Measurements from ENCODE around the gene LCOR.

The LCOR gene

GRCh38 chr10:96860631-96861277, 28.7 kb downstream of the LCOR start:
- TF ChIP-seq, protein P1, sequence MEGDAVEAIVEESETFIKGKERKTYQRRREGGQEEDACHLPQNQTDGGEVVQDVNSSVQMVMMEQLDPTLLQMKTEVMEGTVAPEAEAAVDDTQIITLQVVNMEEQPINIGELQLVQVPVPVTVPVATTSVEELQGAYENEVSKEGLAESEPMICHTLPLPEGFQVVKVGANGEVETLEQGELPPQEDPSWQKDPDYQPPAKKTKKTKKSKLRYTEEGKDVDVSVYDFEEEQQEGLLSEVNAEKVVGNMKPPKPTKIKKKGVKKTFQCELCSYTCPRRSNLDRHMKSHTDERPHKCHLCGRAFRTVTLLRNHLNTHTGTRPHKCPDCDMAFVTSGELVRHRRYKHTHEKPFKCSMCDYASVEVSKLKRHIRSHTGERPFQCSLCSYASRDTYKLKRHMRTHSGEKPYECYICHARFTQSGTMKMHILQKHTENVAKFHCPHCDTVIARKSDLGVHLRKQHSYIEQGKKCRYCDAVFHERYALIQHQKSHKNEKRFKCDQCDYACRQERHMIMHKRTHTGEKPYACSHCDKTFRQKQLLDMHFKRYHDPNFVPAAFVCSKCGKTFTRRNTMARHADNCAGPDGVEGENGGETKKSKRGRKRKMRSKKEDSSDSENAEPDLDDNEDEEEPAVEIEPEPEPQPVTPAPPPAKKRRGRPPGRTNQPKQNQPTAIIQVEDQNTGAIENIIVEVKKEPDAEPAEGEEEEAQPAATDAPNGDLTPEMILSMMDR (conservative IDR thresholded peaks at IDR 0.05; ENCODE audit: low read length) = no peak
- no peak for DNase-seq (ENCODE audit: low read depth)

GRCh38 chr10:96863922-96864543, 31.9 kb downstream of the LCOR start:
- DNase-seq (ENCODE audit: low read depth) = peak; percentile 36
- no peak overlapping the region for H3K4me3 ChIP-seq (ENCODE audit: low read length)

More at GRCh38 chr10:96860631-96861277, 28.7 kb downstream of the LCOR start:
- no peak overlapping the region for H3K4me3 ChIP-seq (ENCODE audit: low read length)

DNA sequence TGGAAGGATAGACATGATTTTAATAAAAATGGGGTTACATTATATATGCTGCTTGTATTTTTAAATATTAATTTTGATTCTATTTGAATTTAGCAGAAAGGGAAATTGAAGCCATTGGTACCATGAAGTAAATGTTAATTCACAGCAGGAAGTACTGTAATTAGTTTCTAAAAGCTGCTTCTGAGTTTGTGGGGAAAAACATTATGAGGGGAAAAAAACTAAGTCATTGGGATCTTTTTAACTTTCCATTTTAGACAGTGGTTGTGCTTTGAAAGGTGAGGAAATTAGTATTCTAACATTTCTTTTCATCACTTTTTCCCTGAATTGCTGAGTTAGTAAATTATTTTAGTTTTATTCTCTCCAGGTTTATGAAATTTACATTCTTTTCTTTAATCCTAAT, 41.0 kb downstream of the LCOR start:
- no peak for DNase-seq (ENCODE audit: low read depth)
- H3K4me3 ChIP-seq (ENCODE audit: low read length) = no peak overlapping the region
- TF ChIP-seq, protein P1 (conservative IDR thresholded peaks at IDR 0.05; ENCODE audit: low read length) = no peak

More at GRCh38 chr10:96863922-96864543, 31.9 kb downstream of the LCOR start:
- TF ChIP-seq, protein P1 (conservative IDR thresholded peaks at IDR 0.05; ENCODE audit: low read length) = no peak

GRCh38 chr10:96873756-96874467, 41.8 kb downstream of the LCOR start:
- no peak for DNase-seq (ENCODE audit: low read depth)
- no peak overlapping the region for H3K4me3 ChIP-seq (ENCODE audit: low read length)
- TF ChIP-seq, protein P1 (conservative IDR thresholded peaks at IDR 0.05; ENCODE audit: low read length) = no peak

DNA sequence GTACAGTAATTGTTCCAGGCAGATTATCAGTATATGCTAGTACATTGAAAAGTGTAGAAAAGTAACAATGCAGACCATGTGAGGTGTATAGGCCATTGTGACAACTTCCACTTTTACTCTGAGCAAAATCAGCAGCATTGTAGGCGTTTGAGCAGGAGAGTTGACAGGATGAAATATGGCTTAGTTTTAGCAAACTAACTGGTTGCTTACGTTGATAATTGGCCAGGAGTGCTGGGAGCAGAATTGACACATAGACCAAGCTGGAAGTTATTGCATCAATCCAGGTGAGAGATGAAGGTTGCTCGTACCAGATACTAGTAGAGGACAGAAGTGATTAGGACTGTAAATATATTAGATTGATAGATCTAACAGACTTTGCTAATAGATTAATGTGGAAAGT, 46.0 kb downstream of the LCOR start:
- no peak for DNase-seq (ENCODE audit: low read depth)
- no peak overlapping the region for H3K4me3 ChIP-seq (ENCODE audit: low read length)
- TF ChIP-seq, protein P1 (conservative IDR thresholded peaks at IDR 0.05; ENCODE audit: low read length) = no peak

GRCh38 chr10:96880575-96880974, 48.5 kb downstream of the LCOR start:
- TF ChIP-seq, protein P1 (conservative IDR thresholded peaks at IDR 0.05; ENCODE audit: low read length) = no peak
- H3K4me3 ChIP-seq (ENCODE audit: low read length) = no peak overlapping the region
- DNase-seq (ENCODE audit: low read depth) = no peak
